SK-N-MC (cell line): ENCODE data around the gene PRKN.
"Not testable (repeated sequence)": the region's sequence is repeated elsewhere in the genome, so short reads cannot be mapped to it uniquely, and the experiment has no call there.

Experiments
- DNase-seq: peaks from one replicate; pipeline ENCODE4 v3.0.0-alpha.2; 2011; ENCODE audit warnings: low read depth, low spot score
- H3K27ac ChIP-seq: fragments of 200-600 bp; sonication (generic); 2 replicates; pipeline ENCODE4 v1.5.1; 2016; ENCODE audit warnings: mixed run types
- H3K36me3 ChIP-seq: fragments of 200-600 bp; sonication (generic); 2 replicates; pipeline ENCODE4 v1.6.1; 2017; ENCODE audit warnings: antibody characterized with exemption, low read length, mixed read lengths; ENCODE audit not compliant: insufficient read depth
- H3K4me3 ChIP-seq: fragments of 200-600 bp; sonication (generic); 2 replicates; pipeline ENCODE4 v1.5.1; 2016
- H3K9ac ChIP-seq: fragments of 200-600 bp; sonication (generic); 2 replicates; pipeline ENCODE4 v1.8.0; 2017; ENCODE audit warnings: mixed run types, mixed read lengths; ENCODE audit not compliant: insufficient read length
- H3K9me3 ChIP-seq: fragments of 200-600 bp; sonication (generic); 2 replicates; pipeline ENCODE4 v1.6.1; 2017; ENCODE audit warnings: low read depth, mild to moderate bottlenecking, antibody characterized with exemption, low read length, moderate library complexity, mixed read lengths
- EZH2 ChIP-seq: fragments of 200-600 bp; sonication (generic); IDR thresholded peaks from one replicate; pipeline ENCODE4 v1.6.1; 2017; ENCODE audit warnings: antibody characterized with exemption
- FOXP2 ChIP-seq: optimal IDR thresholded peaks from 2 replicates; pipeline ENCODE3; 2011; ENCODE audit warnings: mild to moderate bottlenecking, moderate library complexity; ENCODE audit not compliant: insufficient read depth; ENCODE audit errors: extremely low read length, control extremely low read depth
- POLR2AphosphoS5 ChIP-seq: IDR thresholded peaks from 2 replicates; pipeline ENCODE4 v1.6.1; 2012; ENCODE audit warnings: mild to moderate bottlenecking, low read depth, low read length, borderline replicate concordance

PRKN gene

DNA sequence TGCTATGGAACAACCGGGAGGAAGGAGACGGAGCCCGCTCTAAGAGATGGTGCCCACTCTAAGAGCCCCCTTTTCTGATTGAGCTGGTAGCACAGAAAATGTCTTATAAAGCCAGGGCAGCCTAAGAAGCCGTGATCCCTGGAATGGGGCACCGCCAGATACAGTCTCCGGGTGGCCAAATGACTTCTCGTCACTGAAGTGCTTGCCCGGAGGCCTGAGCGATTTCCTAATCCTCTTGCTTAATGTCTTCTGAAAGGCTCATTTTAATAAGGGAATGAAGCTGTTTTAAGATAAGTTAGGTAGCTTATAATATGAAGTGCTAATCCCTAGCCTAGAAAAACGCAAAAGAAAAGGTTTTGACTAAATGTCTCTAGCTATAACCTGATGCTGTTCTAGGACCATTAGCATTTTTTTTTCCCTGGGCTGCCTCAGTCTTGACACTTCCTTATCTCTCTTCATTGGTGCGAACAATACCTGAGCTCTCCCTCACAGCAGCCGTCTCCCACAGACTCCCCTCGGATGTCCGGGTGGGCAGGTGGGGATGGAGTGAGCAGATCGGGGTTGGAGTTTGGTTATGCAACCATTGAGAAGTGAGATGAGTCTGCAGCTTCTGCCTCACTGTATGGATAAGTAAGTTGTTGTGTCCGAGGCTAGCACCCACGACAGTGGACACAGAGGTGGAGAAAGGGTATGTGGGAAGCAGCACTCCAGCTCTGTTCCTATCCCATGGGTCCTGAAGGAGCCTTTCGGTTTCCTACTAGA, 894.3 kb downstream of the PRKN start:
- no peak overlapping the region for H3K4me3 ChIP-seq
- no peak for DNase-seq
- H3K36me3 ChIP-seq: no peaks in the 10 kb centered on the region
- no peak overlapping the region for H3K27ac ChIP-seq
- H3K9ac ChIP-seq: no peak overlapping the region
- TF ChIP-seq POLR2AphosphoS5: no peak
- TF ChIP-seq FOXP2: no peak
- no peak for TF ChIP-seq EZH2
- H3K9me3 ChIP-seq: no peaks in the 10 kb centered on the region

DNA sequence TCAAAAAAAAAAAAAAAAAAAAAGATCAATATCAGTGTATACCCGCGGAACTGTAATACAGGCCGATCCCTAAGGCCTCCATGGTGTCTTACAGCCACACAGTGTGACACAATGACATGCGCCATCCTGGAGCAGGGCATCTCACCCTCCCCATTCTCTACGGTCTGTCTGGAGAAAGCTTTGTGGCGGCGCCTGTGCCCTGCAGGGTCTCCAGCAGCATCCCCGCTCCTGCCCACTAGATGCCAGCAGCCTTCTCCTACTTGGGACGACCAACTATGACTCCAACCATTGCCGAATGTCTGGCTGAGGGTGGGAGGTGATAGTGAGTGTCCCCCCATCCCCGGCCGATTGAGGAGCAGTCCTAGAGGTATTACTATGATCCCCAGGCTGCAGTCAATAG, 894.9 kb downstream of the PRKN start:
- no peak overlapping the region for H3K4me3 ChIP-seq
- no peak for DNase-seq

DNA sequence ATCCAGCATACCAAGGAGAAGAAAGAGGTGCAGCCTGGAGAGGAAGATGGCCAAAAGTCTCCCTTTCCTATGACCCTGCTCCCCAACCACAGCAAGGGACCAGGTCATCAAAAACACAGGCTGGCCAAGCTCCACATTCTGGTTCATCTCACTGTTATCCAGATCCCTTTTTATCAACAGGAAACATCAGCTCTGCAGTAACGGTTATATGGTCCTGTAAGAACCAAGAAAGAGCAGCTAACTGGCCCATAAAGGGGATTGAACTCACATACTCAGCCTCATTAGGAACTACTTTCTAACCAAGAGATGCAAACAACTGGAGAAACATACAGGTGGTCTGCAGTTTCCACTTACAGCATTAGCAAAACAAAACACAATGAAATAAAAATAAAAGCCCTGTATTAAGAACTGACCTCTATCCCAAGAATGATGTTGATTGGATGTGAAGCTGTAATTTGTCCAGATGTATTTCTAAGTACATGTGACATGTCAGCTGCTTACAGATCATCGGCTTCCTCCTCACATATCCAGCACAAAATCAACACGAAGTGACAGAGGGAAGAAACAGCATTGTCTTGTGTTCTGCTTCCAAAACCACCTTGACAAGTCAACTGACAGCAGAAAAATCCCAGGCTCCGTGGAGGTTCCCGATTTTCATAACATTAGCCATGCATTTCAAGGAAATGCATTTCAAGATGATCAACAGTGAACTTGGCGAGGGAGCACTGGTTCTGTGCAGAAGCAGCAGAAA, 896.5 kb downstream of the PRKN start:
- no peak for TF ChIP-seq FOXP2
- no peak for TF ChIP-seq POLR2AphosphoS5
- TF ChIP-seq EZH2: no peak
- DNase-seq: no peak
- Histone ChIP-seq H3K9me3 (no peaks in the 10 kb centered on the region), H3K9ac (no peak overlapping the region), H3K36me3 (no peaks in the 10 kb centered on the region), H3K27ac (no peak overlapping the region), H3K4me3 (no peak overlapping the region)

More for the DNA sequence above, 894.9 kb downstream of the PRKN start:
- TF ChIP-seq FOXP2 (no peak), EZH2 (no peak), POLR2AphosphoS5 (no peak)
- Histone ChIP-seq H3K9me3 (no peaks in the 10 kb centered on the region), H3K36me3 (no peaks in the 10 kb centered on the region), H3K9ac (no peak overlapping the region), H3K27ac (no peak overlapping the region)

DNA sequence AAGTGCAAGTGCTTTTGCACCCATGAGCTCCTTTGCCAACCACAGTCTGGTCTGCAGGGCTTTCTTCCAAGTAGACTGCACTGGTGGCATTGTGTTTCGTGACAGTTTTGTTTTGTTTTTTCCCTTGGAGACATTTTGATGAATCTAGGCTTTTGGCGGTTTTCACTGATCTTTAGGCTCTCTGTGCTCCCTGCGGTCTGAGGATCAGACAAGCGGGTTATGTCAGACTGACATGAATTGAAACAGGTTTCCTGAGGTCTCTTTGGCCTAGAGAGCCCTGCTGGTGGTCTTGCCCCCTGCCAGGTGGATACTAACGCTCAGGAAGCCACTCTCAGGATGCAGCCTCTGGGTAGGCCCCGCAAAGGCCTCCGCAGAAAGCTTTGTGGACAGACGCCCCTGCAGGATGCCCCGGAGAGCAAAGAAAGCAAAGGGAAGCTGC, 898.3 kb downstream of the PRKN start:
- Histone ChIP-seq H3K4me3 (no peak overlapping the region), H3K9me3 (no peaks in the 10 kb centered on the region), H3K9ac (no peak overlapping the region), H3K36me3 (no peaks in the 10 kb centered on the region), H3K27ac (no peak overlapping the region)
- no peak for DNase-seq
- TF ChIP-seq POLR2AphosphoS5 (no peak), FOXP2 (no peak), EZH2 (no peak)

DNA sequence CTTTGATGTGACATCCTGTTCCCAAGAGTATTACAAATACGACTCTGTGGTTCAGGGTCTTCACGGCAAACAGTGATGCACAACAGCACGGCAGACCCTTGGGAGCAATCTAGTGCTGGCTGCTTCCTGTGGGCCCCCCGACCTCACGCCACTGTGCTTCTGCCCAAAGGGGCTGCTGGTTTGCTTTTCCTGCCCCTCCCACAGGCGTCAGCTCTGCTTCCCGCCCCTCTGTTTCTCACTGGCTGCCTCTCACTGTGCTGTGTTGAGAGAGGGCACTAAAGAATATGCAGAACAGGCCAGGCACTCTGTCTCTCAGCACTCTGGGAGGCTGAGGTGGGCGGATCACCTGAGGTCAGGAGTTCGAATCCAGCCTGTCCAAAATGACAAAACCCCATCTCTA, 899.2 kb downstream of the PRKN start:
- Histone ChIP-seq H3K36me3 (no peaks in the 10 kb centered on the region), H3K4me3 (no peak overlapping the region; the same call in 1 of the 2 replicates), H3K9me3 (no peaks in the 10 kb centered on the region), H3K27ac (no peak overlapping the region), H3K9ac (no peak overlapping the region)
- TF ChIP-seq EZH2 (no peak), FOXP2 (no peak), POLR2AphosphoS5 (no peak)
- no peak for DNase-seq

DNA sequence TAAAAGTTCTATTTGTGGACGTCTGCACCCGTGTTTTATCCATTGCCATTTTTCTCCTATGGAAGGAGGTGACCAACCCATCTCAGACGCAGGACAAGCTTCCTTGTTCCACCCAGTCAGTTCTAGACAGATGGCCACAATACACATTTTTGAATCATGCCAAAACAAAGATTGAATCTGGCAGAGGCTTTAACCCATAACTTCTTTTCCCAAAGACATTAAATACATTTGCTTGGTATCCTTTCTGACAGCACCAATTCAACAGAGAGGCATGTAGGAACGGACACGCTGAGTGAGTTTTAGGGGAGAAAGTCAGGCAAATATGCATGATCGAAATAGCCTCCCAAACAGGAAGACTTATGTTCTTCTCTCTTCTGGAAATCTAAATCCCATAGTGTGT, 901.1 kb downstream of the PRKN start:
- H3K36me3 ChIP-seq: no peaks in the 10 kb centered on the region
- TF ChIP-seq EZH2: no peak
- TF ChIP-seq POLR2AphosphoS5: no peak
- TF ChIP-seq FOXP2: no peak

DNA sequence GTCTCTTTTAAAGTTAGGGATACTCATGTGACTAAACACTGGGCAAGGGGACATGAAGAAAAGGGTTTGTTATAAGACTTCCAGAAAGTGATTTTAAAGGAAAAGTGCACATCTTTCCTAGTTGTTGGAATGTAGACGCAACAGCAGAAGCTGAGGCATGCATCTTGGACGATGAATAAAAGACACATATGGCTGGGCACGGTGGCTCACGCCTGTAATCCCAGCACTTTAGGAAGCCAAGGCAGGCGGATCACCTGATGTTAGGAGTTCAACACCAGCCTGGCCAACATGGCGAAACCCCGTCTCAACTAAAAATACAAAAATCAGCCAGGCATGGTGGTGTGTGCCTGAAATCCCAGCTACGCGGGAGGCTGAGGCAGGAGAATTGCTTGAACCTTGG, 905.4 kb downstream of the PRKN start:
- not testable (repeated sequence) for DNase-seq

More for the DNA sequence above, 901.1 kb downstream of the PRKN start:
- H3K4me3 ChIP-seq: no peak overlapping the region
- H3K9ac ChIP-seq: no peak overlapping the region
- no peak for DNase-seq
- no peak overlapping the region for H3K27ac ChIP-seq
- no peaks in the 10 kb centered on the region for H3K9me3 ChIP-seq

DNA sequence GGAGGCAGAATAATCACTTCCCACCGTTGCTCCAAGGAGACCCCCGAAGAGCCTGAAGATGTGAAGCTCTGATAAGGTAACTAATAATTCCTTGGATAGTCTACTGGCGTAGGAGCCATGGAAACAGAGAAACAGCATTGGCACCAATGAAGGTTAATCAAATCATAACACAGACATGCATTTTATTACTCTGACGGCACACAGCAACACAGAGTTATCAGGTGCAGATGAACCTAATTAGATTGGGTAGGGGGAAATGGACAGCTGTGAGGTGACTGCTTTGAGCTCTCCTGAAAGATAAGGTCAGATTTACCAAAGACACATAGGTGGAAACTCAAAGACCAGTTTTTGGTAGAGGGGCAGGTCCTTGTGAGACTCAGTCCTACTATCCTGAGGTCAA, 909.7 kb downstream of the PRKN start:
- Histone ChIP-seq H3K9me3 (no peaks in the 10 kb centered on the region), H3K36me3 (no peaks in the 10 kb centered on the region), H3K4me3 (no peak overlapping the region), H3K27ac (no peak overlapping the region), H3K9ac (no peak overlapping the region)
- no peak for DNase-seq
- no peak for TF ChIP-seq EZH2
- TF ChIP-seq FOXP2: no peak
- no peak for TF ChIP-seq POLR2AphosphoS5

More for the DNA sequence above, 905.4 kb downstream of the PRKN start:
- not testable (repeated sequence) for H3K4me3 ChIP-seq, H3K27ac ChIP-seq, H3K9me3 ChIP-seq, H3K9ac ChIP-seq, H3K36me3 ChIP-seq
